Dendritic cell treated with granulocyte-macrophage colony-stimulating factor and Interleukin-4, amounts not matched to agents 40 ng/mL and 50 ng/mL, for 4 days (primary cell): Measurements from ENCODE around the gene AK2.

ENCODE experiments used
- H3K27ac Mint-ChIP-seq: one replicate; pipeline ENCODE4 v1.8.0; 2022; ENCODE audit warnings: mild to moderate bottlenecking, mixed read lengths
- H3K27me3 Mint-ChIP-seq: one replicate; pipeline ENCODE4 v1.8.0; 2022; ENCODE audit warnings: mild to moderate bottlenecking, mixed read lengths
- H3K36me3 Mint-ChIP-seq: one replicate; pipeline ENCODE4 v1.8.0; 2022; ENCODE audit warnings: low read depth, mixed read lengths
- H3K4me1 Mint-ChIP-seq: one replicate; pipeline ENCODE4 v1.8.0; 2022; ENCODE audit warnings: low read depth, mixed read lengths
- H3K4me3 Mint-ChIP-seq: one replicate; pipeline ENCODE4 v1.8.0; 2022; ENCODE audit warnings: mild to moderate bottlenecking, moderate library complexity, mixed read lengths
- H3K9me3 Mint-ChIP-seq: one replicate; pipeline ENCODE4 v1.8.0; 2022; ENCODE audit warnings: mixed read lengths
- intact Hi-C: fragments of 100-400 bp; cut with micrococcal nuclease; formaldehyde crosslinking; loops from one replicate; pipeline ENCODE4 v1.15.0; 2022

Gene AK2

GRCh38 chr1:33045814-33046213 lies 9.1 kb upstream of the AK2 start:
- Mint-ChIP-seq H3K36me3 (no peaks in the 10 kb centered on the region), H3K4me3 (no peak overlapping the region), H3K9me3 (no peaks in the 10 kb centered on the region), H3K27ac (peak overlapping the region; percentile 77), H3K27me3 (no peaks in the 10 kb centered on the region), H3K4me1 (peaks cover 88% of the 10 kb centered on the region)
- intact Hi-C loops = no loop called here

- Mint-ChIP-seq H3K4me3 (no peak overlapping the region), H3K9me3 (no peaks in the 10 kb centered on the region), H3K27ac (peak overlapping the region; percentile 77), H3K27me3 (no peaks in the 10 kb centered on the region), H3K36me3 (no peaks in the 10 kb centered on the region), H3K4me1 (peaks cover 88% of the 10 kb centered on the region)
- intact Hi-C loops = no loop called here
Measured at GRCh38 chr1:33045246-33045645, 8.6 kb upstream of the AK2 start.

- no peak overlapping the region for H3K4me3 Mint-ChIP-seq
- peaks cover 88% of the 10 kb centered on the region for H3K4me1 Mint-ChIP-seq
- intact Hi-C loops = no loop called here
- no peak overlapping the region for H3K27ac Mint-ChIP-seq
- H3K36me3 Mint-ChIP-seq = no peaks in the 10 kb centered on the region
- H3K9me3 Mint-ChIP-seq = no peaks in the 10 kb centered on the region
- H3K27me3 Mint-ChIP-seq = no peaks in the 10 kb centered on the region
Measured at GRCh38 chr1:33043267-33044092, 6.8 kb upstream of the AK2 start.

GRCh38 chr1:33042831-33043230 lies 6.1 kb upstream of the AK2 start:
- intact Hi-C loops = no loop called here
- H3K27ac Mint-ChIP-seq = no peak overlapping the region
- no peaks in the 10 kb centered on the region for H3K9me3 Mint-ChIP-seq
- H3K27me3 Mint-ChIP-seq = no peaks in the 10 kb centered on the region
- H3K36me3 Mint-ChIP-seq = no peaks in the 10 kb centered on the region
- peaks cover 85% of the 10 kb centered on the region for H3K4me1 Mint-ChIP-seq
- H3K4me3 Mint-ChIP-seq = no peak overlapping the region

GRCh38 chr1:33041026-33041425 lies 4.3 kb upstream of the AK2 start:
- H3K27me3 Mint-ChIP-seq = no peaks in the 10 kb centered on the region
- no peak overlapping the region for H3K4me3 Mint-ChIP-seq
- intact Hi-C loops = no loop called here
- no peaks in the 10 kb centered on the region for H3K9me3 Mint-ChIP-seq
- peaks cover 80% of the 10 kb centered on the region for H3K4me1 Mint-ChIP-seq
- peaks cover 10% of the 10 kb centered on the region for H3K36me3 Mint-ChIP-seq
- no peak overlapping the region for H3K27ac Mint-ChIP-seq

DNA sequence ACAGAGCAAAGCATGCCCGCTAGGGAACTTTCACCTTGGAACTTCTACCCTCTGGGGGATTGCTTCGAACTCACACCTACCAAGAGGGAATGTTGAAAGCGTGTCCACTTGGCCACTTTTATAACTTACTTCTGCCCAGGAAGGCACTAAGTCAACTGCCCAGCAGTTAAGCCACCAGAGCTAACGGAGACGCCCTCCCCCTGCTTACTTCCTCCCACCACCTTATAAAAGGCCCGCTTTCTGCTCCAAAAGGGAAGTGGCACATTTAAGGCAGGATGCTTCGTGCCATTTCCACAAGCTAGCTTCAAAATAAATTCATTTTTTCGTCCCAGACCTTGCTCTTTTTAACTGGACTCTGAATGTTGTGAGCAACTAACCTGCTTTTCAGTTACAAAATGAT lies 3.2 kb upstream of the AK2 start:
- Mint-ChIP-seq H3K36me3 (peaks cover 12% of the 10 kb centered on the region), H3K27ac (peak overlapping the region; percentile 87), H3K27me3 (no peaks in the 10 kb centered on the region), H3K4me3 (peak overlapping the region; percentile 39), H3K4me1 (peaks cover 75% of the 10 kb centered on the region), H3K9me3 (no peaks in the 10 kb centered on the region)
- intact Hi-C loops = no loop called here

DNA sequence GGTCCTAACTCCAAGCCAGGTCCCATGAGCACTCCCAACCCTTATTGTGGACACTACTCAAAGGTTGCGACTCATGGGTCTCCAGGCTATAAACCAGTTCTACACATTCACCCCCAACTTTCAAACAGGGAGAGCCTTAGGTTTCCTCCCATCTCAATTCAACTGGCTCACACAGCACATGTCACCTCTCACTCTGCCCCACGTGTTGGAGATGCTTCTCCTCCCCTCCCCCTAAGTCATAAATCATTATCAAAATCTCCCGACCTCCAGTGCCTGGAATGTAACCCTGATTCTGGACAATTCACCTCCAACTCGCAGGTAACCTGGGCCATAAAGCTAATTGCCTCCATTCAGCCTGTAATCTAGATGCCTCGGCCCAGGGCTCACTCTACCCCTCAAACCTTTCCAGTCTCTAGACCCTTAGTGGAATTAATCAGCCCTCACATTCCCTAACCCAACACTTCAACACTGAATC lies 595 bp downstream of the AK2 start:
- intact Hi-C loops = loop anchor here (1.0 kb wide), 1 partner anchor 14 kb away; no protein-coding TSS in a partner anchor
- Mint-ChIP-seq H3K27me3 (no peaks in the 10 kb centered on the region), H3K27ac (peak overlapping the region; percentile 93), H3K9me3 (no peaks in the 10 kb centered on the region), H3K4me1 (peaks cover 81% of the 10 kb centered on the region), H3K36me3 (peaks cover 40% of the 10 kb centered on the region), H3K4me3 (peak overlapping the region; percentile 94)

GRCh38 chr1:33032126-33032869 lies 4.4 kb downstream of the AK2 start:
- H3K27ac Mint-ChIP-seq = no peak overlapping the region
- H3K4me3 Mint-ChIP-seq = peak overlapping the region; percentile 51
- peaks cover 83% of the 10 kb centered on the region for H3K4me1 Mint-ChIP-seq
- H3K9me3 Mint-ChIP-seq = no peaks in the 10 kb centered on the region
- intact Hi-C loops = no loop called here
- peaks cover 78% of the 10 kb centered on the region for H3K36me3 Mint-ChIP-seq
- no peaks in the 10 kb centered on the region for H3K27me3 Mint-ChIP-seq

DNA sequence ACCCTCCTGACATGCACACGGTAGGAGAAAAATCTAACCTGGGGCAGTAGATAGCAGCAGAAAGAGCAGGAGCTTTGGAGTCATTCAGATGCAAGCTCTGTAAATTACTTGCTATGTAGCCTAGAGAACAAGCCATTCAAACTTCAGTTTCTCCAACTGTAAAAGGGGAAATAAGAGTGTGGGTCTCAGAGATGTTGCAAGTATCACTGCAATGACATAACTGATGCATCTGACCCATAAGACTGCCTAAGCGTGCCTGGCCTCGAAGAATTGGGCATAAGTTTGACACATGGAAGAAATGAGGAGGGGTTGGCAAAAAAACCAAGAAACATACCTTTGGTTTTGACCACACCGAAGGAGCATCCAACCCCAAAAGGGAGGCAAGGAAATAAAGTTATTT lies 5.2 kb downstream of the AK2 start:
- H3K27me3 Mint-ChIP-seq = no peaks in the 10 kb centered on the region
- peak overlapping the region; percentile 30 for H3K4me3 Mint-ChIP-seq
- H3K4me1 Mint-ChIP-seq = peaks cover 81% of the 10 kb centered on the region
- H3K36me3 Mint-ChIP-seq = peaks cover 81% of the 10 kb centered on the region
- intact Hi-C loops = no loop called here
- H3K27ac Mint-ChIP-seq = no peak overlapping the region
- no peaks in the 10 kb centered on the region for H3K9me3 Mint-ChIP-seq

GRCh38 chr1:33030575-33030974 lies 6.1 kb downstream of the AK2 start:
- Mint-ChIP-seq H3K4me3 (no peak overlapping the region), H3K27me3 (no peaks in the 10 kb centered on the region), H3K36me3 (peaks cover 78% of the 10 kb centered on the region), H3K4me1 (peaks cover 84% of the 10 kb centered on the region), H3K9me3 (no peaks in the 10 kb centered on the region), H3K27ac (no peak overlapping the region)
- intact Hi-C loops = no loop called here

DNA sequence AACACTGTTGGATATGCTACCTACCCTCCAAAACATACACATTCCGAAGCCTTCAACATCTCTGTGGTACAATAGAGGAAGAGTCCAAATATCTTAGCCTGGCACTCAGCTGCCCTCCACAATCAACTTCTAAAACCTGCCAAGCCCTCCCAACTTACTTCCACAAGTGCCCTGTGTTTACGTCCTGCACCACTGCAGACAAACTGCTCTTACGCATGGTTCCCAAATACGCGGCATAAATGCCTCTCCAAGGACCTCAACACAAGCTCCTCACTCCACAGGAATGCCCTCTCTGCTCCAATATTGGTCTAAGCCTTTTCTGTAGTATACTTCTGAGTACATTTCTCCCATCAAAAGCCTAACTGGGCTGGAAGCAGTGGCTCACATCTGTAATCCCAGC lies 6.8 kb downstream of the AK2 start:
- Mint-ChIP-seq H3K27ac (no peak overlapping the region), H3K36me3 (peaks cover 78% of the 10 kb centered on the region), H3K27me3 (no peaks in the 10 kb centered on the region), H3K4me3 (no peak overlapping the region), H3K9me3 (no peaks in the 10 kb centered on the region), H3K4me1 (peaks cover 85% of the 10 kb centered on the region)
- intact Hi-C loops = no loop called here

DNA sequence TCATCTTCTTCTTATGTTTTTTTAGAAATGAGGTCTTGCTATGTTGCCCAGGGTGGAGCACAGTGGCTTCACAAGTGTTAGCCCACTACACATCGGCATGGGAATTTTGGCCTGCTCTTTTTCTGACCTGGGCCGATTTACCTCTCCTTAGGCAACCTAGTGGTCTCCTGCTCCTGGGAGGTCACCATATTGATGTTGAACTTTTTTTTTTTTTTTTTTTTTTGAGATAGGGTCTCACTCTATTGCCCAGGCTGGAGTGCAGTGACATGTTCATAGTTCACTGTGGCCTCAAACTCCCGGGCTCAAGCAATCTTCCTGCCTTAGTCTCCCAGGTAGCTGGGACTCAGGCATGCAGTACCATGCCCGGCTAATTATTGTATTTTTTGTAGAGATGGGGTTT lies 7.5 kb downstream of the AK2 start:
- no peaks in the 10 kb centered on the region for H3K9me3 Mint-ChIP-seq
- no peaks in the 10 kb centered on the region for H3K27me3 Mint-ChIP-seq
- H3K4me1 Mint-ChIP-seq = peaks cover 79% of the 10 kb centered on the region
- intact Hi-C loops = no loop called here
- H3K36me3 Mint-ChIP-seq = peaks cover 77% of the 10 kb centered on the region
- H3K27ac Mint-ChIP-seq = no peak overlapping the region
- H3K4me3 Mint-ChIP-seq = no peak overlapping the region

- Mint-ChIP-seq H3K9me3 (no peaks in the 10 kb centered on the region), H3K36me3 (peaks cover 82% of the 10 kb centered on the region), H3K27me3 (no peaks in the 10 kb centered on the region), H3K4me1 (peaks cover 48% of the 10 kb centered on the region), H3K27ac (no peak overlapping the region), H3K4me3 (no peak overlapping the region)
- intact Hi-C loops = no loop called here
Measured at GRCh38 chr1:33025761-33026160, 10.9 kb downstream of the AK2 start.

- intact Hi-C loops = no loop called here
- peaks cover 45% of the 10 kb centered on the region for H3K4me1 Mint-ChIP-seq
- H3K9me3 Mint-ChIP-seq = no peaks in the 10 kb centered on the region
- no peaks in the 10 kb centered on the region for H3K27me3 Mint-ChIP-seq
- no peak overlapping the region for H3K27ac Mint-ChIP-seq
- peaks cover 82% of the 10 kb centered on the region for H3K36me3 Mint-ChIP-seq
- no peak overlapping the region for H3K4me3 Mint-ChIP-seq
Measured at GRCh38 chr1:33025180-33025569, 11.5 kb downstream of the AK2 start.
